ENCODE results near the gene STX8.

GRCh38 chr17:9249245-9249953, 326.2 kb downstream of the STX8 start:
- TF ChIP-seq CTCF (IDR thresholded peaks at IDR 0.05) = no peak
- no peak for TF ChIP-seq POLR2A (IDR thresholded peaks at IDR 0.05)

All from prostate gland (tissue), 2 donors.